IPS-18a (cell line): Measurements from ENCODE around the gene UBP1.
"Not testable (repeated sequence)": the region's sequence is repeated elsewhere in the genome, so short reads cannot be mapped to it uniquely, and the experiment has no call there.

Source experiments
- H3K27ac ChIP-seq: one replicate; pipeline ENCODE4 v1.5.1; 2013; ENCODE audit warnings: low read length
- H3K27me3 ChIP-seq: one replicate; pipeline ENCODE4 v1.6.1; 2013; ENCODE audit warnings: mild to moderate bottlenecking, low read length; ENCODE audit not compliant: control insufficient read depth, insufficient read depth
- H3K36me3 ChIP-seq: one replicate; pipeline ENCODE4 v1.6.1; 2013; ENCODE audit warnings: low read depth, low read length; ENCODE audit not compliant: control insufficient read depth
- H3K4me1 ChIP-seq: one replicate; pipeline ENCODE4 v1.6.1; 2013; ENCODE audit warnings: low read depth, low read length; ENCODE audit not compliant: control insufficient read depth
- H3K4me3 ChIP-seq: one replicate; pipeline ENCODE4 v1.5.1; 2013; ENCODE audit warnings: low read length
- H3K9ac ChIP-seq: one replicate; pipeline ENCODE4 v1.6.1; 2013; ENCODE audit warnings: mild to moderate bottlenecking, low read length, moderate library complexity
- H3K9me3 ChIP-seq: one replicate; pipeline ENCODE4 v1.6.1; 2013; ENCODE audit warnings: low read depth, low read length; ENCODE audit not compliant: control insufficient read depth

UBP1 gene

GRCh38 chr3:33440328-33441224 lies at the start of gene UBP1:
TSS of gene UBP1 (minus strand) at chr3:33440405. CDS start at chr3:33439848, 557 bp downstream.
- Histone ChIP-seq H3K9me3 (no peaks in the 10 kb centered on the region), H3K27ac (peak within 1 kb of the TSS; percentile 86), H3K4me3 (peak within 1 kb of the TSS; percentile 86), H3K27me3 (no peaks in the 10 kb centered on the region), H3K4me1 (peaks cover 22% of the 10 kb centered on the region), H3K36me3 (no peaks in the 10 kb centered on the region), H3K9ac (peak within 1 kb of the TSS; percentile 81)

- no peak overlapping the region for H3K4me3 ChIP-seq
- H3K9ac ChIP-seq = no peak overlapping the region
- no peaks in the 10 kb centered on the region for H3K4me1 ChIP-seq
- H3K27ac ChIP-seq = no peak overlapping the region
- H3K36me3 ChIP-seq = no peaks in the 10 kb centered on the region
- no peaks in the 10 kb centered on the region for H3K9me3 ChIP-seq
- H3K27me3 ChIP-seq = no peaks in the 10 kb centered on the region
These were observed 48.5 kb upstream of the UBP1 start for GRCh38 chr3:33488683-33489082.

- Histone ChIP-seq H3K36me3 (no peaks in the 10 kb centered on the region), H3K4me1 (no peaks in the 10 kb centered on the region), H3K9me3 (no peaks in the 10 kb centered on the region), H3K4me3 (no peak overlapping the region), H3K27me3 (no peaks in the 10 kb centered on the region), H3K27ac (no peak overlapping the region), H3K9ac (no peak overlapping the region)
These were observed 48.0 kb upstream of the UBP1 start for GRCh38 chr3:33488246-33488645.

- Histone ChIP-seq H3K36me3 (no peaks in the 10 kb centered on the region), H3K4me3 (no peak overlapping the region), H3K4me1 (no peaks in the 10 kb centered on the region), H3K9ac (no peak overlapping the region), H3K9me3 (peaks cover 12% of the 10 kb centered on the region), H3K27me3 (no peaks in the 10 kb centered on the region), H3K27ac (no peak overlapping the region)
These were observed 41.9 kb upstream of the UBP1 start for GRCh38 chr3:33482111-33482521.

GRCh38 chr3:33474896-33475295 lies 34.7 kb upstream of the UBP1 start:
- Histone ChIP-seq H3K9ac (no peak overlapping the region), H3K27me3 (no peaks in the 10 kb centered on the region), H3K9me3 (peaks cover 5% of the 10 kb centered on the region), H3K4me1 (no peaks in the 10 kb centered on the region), H3K27ac (no peak overlapping the region), H3K36me3 (no peaks in the 10 kb centered on the region), H3K4me3 (no peak overlapping the region)

- Histone ChIP-seq H3K9me3 (no peaks in the 10 kb centered on the region), H3K36me3 (no peaks in the 10 kb centered on the region), H3K4me1 (no peaks in the 10 kb centered on the region), H3K9ac (no peak overlapping the region), H3K27me3 (no peaks in the 10 kb centered on the region), H3K27ac (no peak overlapping the region), H3K4me3 (no peak overlapping the region)
These were observed 33.6 kb upstream of the UBP1 start for GRCh38 chr3:33473813-33474212.

- no peak overlapping the region for H3K27ac ChIP-seq
- H3K4me3 ChIP-seq = no peak overlapping the region
- H3K36me3 ChIP-seq = no peaks in the 10 kb centered on the region
- no peaks in the 10 kb centered on the region for H3K4me1 ChIP-seq
- H3K9me3 ChIP-seq = peaks cover 8% of the 10 kb centered on the region
- H3K9ac ChIP-seq = no peak overlapping the region
- H3K27me3 ChIP-seq = no peaks in the 10 kb centered on the region
These were observed 27.6 kb upstream of the UBP1 start for GRCh38 chr3:33467786-33468185.

GRCh38 chr3:33461097-33461496 lies 20.9 kb upstream of the UBP1 start:
- Histone ChIP-seq H3K27me3 (no peaks in the 10 kb centered on the region), H3K9ac (no peak overlapping the region), H3K27ac (no peak overlapping the region), H3K9me3 (peaks cover 12% of the 10 kb centered on the region), H3K4me3 (no peak overlapping the region), H3K4me1 (no peaks in the 10 kb centered on the region), H3K36me3 (no peaks in the 10 kb centered on the region)

- not testable (repeated sequence) for H3K27ac ChIP-seq, H3K9ac ChIP-seq, H3K4me1 ChIP-seq, H3K36me3 ChIP-seq, H3K27me3 ChIP-seq, H3K4me3 ChIP-seq
- peaks cover 12% of the 10 kb centered on the region for H3K9me3 ChIP-seq
These were observed 19.4 kb upstream of the UBP1 start for GRCh38 chr3:33459577-33459976.

GRCh38 chr3:33458446-33458845 lies 18.2 kb upstream of the UBP1 start:
- Histone ChIP-seq H3K27me3 (no peaks in the 10 kb centered on the region), H3K9ac (no peak overlapping the region), H3K4me3 (no peak overlapping the region), H3K36me3 (no peaks in the 10 kb centered on the region), H3K27ac (no peak overlapping the region), H3K4me1 (no peaks in the 10 kb centered on the region), H3K9me3 (peaks cover 12% of the 10 kb centered on the region)

GRCh38 chr3:33456756-33457155 lies 16.6 kb upstream of the UBP1 start:
- Histone ChIP-seq H3K4me3 (no peak overlapping the region), H3K9ac (no peak overlapping the region), H3K9me3 (peaks cover 12% of the 10 kb centered on the region), H3K4me1 (no peaks in the 10 kb centered on the region), H3K36me3 (peaks cover 4% of the 10 kb centered on the region), H3K27me3 (no peaks in the 10 kb centered on the region), H3K27ac (no peak overlapping the region)

GRCh38 chr3:33453331-33453761 lies 13.1 kb upstream of the UBP1 start:
- H3K4me3 ChIP-seq = no peak overlapping the region
- peaks cover 4% of the 10 kb centered on the region for H3K9me3 ChIP-seq
- peaks cover 4% of the 10 kb centered on the region for H3K36me3 ChIP-seq
- no peaks in the 10 kb centered on the region for H3K27me3 ChIP-seq
- H3K4me1 ChIP-seq = no peaks in the 10 kb centered on the region
- no peak overlapping the region for H3K27ac ChIP-seq
- H3K9ac ChIP-seq = no peak overlapping the region
